Measurements from ENCODE around the gene BAZ2B.
"Not testable (repeated sequence)": the region's sequence is repeated elsewhere in the genome, so short reads cannot be mapped to it uniquely, and the experiment has no call there.

- TF ChIP-seq CTCF (IDR thresholded peaks at IDR 0.05; ENCODE audit: poor library complexity, severe bottlenecking); EZH2 (IDR thresholded peaks at IDR 0.05; ENCODE audit: borderline replicate concordance, insufficient read depth, low read length, poor library complexity, severe bottlenecking); POLR2AphosphoS5 (IDR thresholded peaks at IDR 0.05); TAF1 (IDR thresholded peaks at IDR 0.05; ENCODE audit: low read depth); SMC3 (conservative IDR thresholded peaks at IDR 0.05; ENCODE audit: poor library complexity); EP300 (conservative IDR thresholded peaks at IDR 0.05; ENCODE audit: poor library complexity, severe bottlenecking): not testable (repeated sequence)
- TF ChIP-seq, protein P1, sequence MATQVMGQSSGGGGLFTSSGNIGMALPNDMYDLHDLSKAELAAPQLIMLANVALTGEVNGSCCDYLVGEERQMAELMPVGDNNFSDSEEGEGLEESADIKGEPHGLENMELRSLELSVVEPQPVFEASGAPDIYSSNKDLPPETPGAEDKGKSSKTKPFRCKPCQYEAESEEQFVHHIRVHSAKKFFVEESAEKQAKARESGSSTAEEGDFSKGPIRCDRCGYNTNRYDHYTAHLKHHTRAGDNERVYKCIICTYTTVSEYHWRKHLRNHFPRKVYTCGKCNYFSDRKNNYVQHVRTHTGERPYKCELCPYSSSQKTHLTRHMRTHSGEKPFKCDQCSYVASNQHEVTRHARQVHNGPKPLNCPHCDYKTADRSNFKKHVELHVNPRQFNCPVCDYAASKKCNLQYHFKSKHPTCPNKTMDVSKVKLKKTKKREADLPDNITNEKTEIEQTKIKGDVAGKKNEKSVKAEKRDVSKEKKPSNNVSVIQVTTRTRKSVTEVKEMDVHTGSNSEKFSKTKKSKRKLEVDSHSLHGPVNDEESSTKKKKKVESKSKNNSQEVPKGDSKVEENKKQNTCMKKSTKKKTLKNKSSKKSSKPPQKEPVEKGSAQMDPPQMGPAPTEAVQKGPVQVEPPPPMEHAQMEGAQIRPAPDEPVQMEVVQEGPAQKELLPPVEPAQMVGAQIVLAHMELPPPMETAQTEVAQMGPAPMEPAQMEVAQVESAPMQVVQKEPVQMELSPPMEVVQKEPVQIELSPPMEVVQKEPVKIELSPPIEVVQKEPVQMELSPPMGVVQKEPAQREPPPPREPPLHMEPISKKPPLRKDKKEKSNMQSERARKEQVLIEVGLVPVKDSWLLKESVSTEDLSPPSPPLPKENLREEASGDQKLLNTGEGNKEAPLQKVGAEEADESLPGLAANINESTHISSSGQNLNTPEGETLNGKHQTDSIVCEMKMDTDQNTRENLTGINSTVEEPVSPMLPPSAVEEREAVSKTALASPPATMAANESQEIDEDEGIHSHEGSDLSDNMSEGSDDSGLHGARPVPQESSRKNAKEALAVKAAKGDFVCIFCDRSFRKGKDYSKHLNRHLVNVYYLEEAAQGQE (IDR thresholded peaks at IDR 0.05; ENCODE audit: borderline replicate concordance) = not testable (repeated sequence)
Measured at GRCh38 chr2:159402160-159402559, 214.2 kb downstream of the BAZ2B start.
